Sigmoid colon (tissue), 4 donors: ENCODE measurements around the gene CYP11A1.

Experiments used
- EP300 ChIP-seq, 4 donors: sonication (generic); formaldehyde crosslinking; IDR thresholded peaks; one replicate each; pipeline ENCODE4 v1.6.1; 2017; ENCODE audit warnings: antibody characterized with exemption in 4 of 4
- POLR2A ChIP-seq, 2 donors: fragments of 450-650 bp; IDR thresholded peaks; one replicate each; pipeline ENCODE4 v1.6.1; 2016; ENCODE audit warnings: antibody characterized with exemption in 2 of 2, mild to moderate bottlenecking in 2 of 2, moderate library complexity in 2 of 2
- POLR2AphosphoS5 ChIP-seq, 4 donors: sonication (generic); formaldehyde crosslinking; IDR thresholded peaks; one replicate each; pipeline ENCODE4 v1.6.1; 2017; ENCODE audit warnings: antibody characterized with exemption in 4 of 4
- TF ChIP-seq, protein P1 (sequence below), 4 experiments: fragments of 450-650 bp in 3 of 4; fragments of 200-600 bp in 1 of 4; IDR thresholded peaks; one replicate each; pipeline ENCODE4 v1.5.1; 2016 to 2019; ENCODE audit warnings: antibody characterized with exemption in 4 of 4, mild to moderate bottlenecking in 3 of 4, moderate library complexity in 2 of 4

DNA sequence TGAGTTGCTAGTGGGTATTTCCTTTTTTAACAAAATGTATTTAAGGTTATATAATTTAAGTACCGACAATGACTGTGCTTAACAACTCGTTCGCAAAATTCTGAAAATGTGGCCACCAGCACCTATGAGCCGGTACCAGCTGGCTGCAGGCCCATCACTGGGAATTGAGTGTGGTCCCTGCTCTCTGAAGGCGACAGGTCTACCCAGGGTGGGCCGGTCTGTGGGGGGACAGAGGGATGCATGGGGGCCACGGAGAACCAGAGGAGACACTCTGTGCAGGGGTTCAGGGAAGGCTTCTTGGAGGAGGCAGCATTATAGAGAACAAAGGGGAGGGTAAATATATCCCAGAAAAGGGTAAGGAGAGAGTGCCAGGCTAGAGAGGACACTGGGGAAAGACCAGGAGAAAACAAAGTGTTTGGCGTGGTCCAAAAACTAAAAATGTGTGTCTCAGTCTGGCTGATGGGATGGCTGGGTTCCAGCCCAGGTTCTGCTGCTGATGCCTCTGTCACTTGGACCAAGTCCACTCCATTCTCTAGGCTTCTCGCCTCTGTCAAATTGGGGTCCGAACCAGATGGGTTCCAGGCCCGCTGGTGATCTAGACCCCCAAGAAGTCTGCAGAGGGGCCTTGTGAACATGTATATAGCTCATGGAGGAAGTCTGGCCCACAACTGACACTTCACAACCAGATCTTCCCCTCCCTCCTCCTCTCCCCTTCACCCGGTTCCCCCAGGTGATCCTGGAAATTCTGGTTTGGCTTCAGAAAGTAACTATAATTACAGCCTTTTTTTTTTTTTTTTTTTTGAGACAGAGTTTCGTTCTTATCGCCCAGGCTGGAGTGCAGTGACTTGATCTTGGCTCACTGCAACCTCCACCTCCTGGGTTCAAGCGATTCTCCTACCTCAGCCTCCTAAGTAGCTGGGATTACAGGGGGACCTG lies 10.7 kb upstream of the CYP11A1 start:
- TF ChIP-seq, protein P1, sequence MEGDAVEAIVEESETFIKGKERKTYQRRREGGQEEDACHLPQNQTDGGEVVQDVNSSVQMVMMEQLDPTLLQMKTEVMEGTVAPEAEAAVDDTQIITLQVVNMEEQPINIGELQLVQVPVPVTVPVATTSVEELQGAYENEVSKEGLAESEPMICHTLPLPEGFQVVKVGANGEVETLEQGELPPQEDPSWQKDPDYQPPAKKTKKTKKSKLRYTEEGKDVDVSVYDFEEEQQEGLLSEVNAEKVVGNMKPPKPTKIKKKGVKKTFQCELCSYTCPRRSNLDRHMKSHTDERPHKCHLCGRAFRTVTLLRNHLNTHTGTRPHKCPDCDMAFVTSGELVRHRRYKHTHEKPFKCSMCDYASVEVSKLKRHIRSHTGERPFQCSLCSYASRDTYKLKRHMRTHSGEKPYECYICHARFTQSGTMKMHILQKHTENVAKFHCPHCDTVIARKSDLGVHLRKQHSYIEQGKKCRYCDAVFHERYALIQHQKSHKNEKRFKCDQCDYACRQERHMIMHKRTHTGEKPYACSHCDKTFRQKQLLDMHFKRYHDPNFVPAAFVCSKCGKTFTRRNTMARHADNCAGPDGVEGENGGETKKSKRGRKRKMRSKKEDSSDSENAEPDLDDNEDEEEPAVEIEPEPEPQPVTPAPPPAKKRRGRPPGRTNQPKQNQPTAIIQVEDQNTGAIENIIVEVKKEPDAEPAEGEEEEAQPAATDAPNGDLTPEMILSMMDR (IDR thresholded peaks at IDR 0.05): no peak
- TF ChIP-seq EP300 (IDR thresholded peaks at IDR 0.05) (no peak), POLR2A (IDR thresholded peaks at IDR 0.05) (no peak), POLR2AphosphoS5 (IDR thresholded peaks at IDR 0.05) (no peak)
